ENCODE measurements around the gene SLC44A5.
"Not testable (repeated sequence)": the region's sequence is repeated elsewhere in the genome, so short reads cannot be mapped to it uniquely, and the experiment has no call there.

The SLC44A5 gene

DNA sequence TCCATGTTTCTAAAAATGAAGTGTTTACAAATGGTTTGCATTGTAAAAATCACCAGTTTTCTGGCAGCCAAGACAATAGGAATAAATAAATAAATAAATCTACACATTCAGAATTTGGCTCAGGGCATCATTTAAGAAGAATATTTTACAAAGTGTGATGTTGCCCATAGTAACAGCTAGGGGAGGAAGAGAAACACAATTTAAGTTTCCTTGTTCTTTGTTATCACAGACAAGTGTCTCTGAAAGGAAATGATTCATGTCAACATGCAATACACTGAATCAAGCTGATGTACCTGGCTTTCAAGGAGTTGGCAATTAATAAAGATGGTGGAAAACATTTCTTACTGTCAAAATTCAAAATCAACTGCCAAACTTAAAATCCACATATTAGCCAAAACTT lies 402.1 kb downstream of the SLC44A5 start:
- in situ Hi-C loops (cut with HindIII; ENCODE audit: low sequenced_read_pairs) = no loop called here
- no peak overlapping the region for H3K4me3 ChIP-seq (ENCODE audit: low read depth, low read length)
- DNase-seq (ENCODE audit: low read depth, low spot score) = no peak
- TF ChIP-seq, protein P1, sequence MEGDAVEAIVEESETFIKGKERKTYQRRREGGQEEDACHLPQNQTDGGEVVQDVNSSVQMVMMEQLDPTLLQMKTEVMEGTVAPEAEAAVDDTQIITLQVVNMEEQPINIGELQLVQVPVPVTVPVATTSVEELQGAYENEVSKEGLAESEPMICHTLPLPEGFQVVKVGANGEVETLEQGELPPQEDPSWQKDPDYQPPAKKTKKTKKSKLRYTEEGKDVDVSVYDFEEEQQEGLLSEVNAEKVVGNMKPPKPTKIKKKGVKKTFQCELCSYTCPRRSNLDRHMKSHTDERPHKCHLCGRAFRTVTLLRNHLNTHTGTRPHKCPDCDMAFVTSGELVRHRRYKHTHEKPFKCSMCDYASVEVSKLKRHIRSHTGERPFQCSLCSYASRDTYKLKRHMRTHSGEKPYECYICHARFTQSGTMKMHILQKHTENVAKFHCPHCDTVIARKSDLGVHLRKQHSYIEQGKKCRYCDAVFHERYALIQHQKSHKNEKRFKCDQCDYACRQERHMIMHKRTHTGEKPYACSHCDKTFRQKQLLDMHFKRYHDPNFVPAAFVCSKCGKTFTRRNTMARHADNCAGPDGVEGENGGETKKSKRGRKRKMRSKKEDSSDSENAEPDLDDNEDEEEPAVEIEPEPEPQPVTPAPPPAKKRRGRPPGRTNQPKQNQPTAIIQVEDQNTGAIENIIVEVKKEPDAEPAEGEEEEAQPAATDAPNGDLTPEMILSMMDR (IDR thresholded peaks at IDR 0.05; ENCODE audit: low read depth, low read length) = no peak

DNA sequence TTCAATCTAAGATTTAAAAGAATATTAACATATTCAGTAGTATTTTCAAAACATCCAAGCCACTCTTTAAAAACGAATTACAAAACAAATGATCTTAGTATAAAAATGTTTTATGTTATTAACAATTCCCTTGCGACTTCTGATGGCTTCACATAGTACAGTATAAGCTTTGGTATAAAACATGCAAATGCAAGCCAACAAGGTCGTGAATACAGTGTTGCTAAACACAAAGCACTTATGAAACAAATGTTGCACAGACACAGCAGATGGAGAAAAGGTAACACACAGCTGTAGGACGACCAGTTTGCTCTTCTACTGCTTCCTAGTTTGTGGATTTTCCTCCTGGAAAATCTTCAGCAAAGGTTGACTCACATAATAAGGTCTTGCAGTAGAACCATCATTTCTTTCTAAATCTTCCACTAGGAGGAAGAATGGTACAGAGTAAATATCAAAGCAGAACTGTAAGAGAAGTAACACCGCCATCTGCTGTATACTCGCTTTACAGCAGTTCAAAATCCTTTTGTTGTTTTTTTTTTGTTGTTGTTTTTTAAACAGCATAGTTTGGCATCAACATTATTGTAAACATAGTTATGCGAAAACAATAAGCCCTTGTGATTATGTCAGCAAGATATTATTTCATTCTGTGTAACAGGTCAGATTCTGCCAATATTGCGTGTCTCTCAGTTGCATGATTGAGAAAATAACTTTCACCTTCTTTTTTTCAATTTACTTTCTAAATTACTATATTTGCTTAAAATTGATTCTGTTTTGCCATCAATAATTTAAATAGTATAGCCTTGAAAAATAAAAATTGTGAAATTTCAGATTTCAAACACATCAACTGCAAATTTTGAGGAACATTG lies 407.3 kb downstream of the SLC44A5 start:
- H3K4me3 ChIP-seq (ENCODE audit: low read depth, low read length) = no peak overlapping the region
- DNase-seq (ENCODE audit: low read depth, low spot score) = peak; percentile 52
- TF ChIP-seq, protein P1 (IDR thresholded peaks at IDR 0.05; ENCODE audit: low read depth, low read length) = peak; percentile 76
- in situ Hi-C loops (cut with HindIII; ENCODE audit: low sequenced_read_pairs) = no loop called here

DNA sequence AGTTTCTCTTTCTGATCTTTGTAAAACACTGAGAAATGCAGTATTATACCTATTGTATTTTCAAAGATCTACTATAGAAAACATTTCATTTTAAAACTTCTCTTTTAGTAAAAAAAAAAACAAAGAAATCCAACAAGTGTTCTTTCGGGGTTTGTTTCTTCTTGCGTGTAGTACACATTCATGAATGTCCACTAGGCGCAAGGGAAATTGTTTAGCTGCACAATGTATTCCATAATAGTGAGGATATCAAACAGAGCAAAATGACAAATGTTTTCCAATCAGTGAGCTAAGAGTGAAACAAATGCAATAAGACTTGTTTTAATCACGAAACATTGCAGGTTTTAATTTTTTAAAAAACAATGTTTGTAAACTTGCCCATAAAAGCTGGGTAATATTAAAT lies 408.2 kb downstream of the SLC44A5 start:
- no peak for DNase-seq (ENCODE audit: low read depth, low spot score)
- TF ChIP-seq, protein P1 (IDR thresholded peaks at IDR 0.05; ENCODE audit: low read depth, low read length) = no peak
- H3K4me3 ChIP-seq (ENCODE audit: low read depth, low read length) = no peak overlapping the region
- in situ Hi-C loops (cut with HindIII; ENCODE audit: low sequenced_read_pairs) = no loop called here

DNA sequence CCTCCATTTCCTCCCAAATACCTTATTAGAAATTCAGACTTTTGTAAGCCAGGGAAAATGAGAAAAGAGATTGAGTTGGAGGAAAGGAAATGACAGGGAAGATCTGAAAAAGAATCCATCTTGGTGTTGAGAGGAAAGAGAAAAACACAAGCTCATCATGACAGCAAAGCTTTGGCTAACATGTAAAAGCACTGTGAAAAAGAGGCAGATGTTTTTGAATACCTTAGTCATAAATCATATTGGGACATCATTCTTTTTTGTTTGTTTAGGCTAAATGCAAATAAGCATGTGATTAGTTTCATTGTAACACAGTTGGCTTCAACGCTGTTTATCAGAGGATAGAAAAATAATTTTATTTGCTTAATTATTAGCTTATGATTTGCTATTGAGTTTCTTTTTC lies 412.2 kb downstream of the SLC44A5 start:
- in situ Hi-C loops (cut with HindIII; ENCODE audit: low sequenced_read_pairs) = loop anchor here (25.0 kb wide), 1 partner anchor 411 kb away; no protein-coding TSS in a partner anchor
- no peak for DNase-seq (ENCODE audit: low read depth, low spot score)
- no peak overlapping the region for H3K4me3 ChIP-seq (ENCODE audit: low read depth, low read length)
- TF ChIP-seq, protein P1 (IDR thresholded peaks at IDR 0.05; ENCODE audit: low read depth, low read length) = no peak

DNA sequence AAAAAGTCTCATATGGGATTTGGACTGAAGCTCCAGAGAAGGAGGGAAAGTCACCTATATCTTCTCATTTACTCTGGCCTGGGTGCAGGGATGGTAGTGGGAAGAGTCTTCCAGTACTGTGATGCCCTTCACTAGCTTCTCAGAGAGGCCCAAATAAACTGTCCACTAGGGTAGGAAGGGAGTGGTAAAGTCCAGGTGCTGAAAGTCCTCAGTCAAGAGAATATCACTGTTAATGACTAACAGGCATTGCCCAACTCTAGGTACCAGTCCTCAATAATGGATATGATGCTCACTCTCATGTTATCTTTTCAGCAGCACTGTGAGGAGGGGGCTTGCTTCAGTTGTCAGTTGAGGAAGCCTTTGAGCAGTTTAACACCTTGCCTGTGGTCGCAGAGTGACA lies 412.8 kb downstream of the SLC44A5 start:
- in situ Hi-C loops (cut with HindIII; ENCODE audit: low sequenced_read_pairs) = loop anchor here (25.0 kb wide), 1 partner anchor 411 kb away; no protein-coding TSS in a partner anchor
- TF ChIP-seq, protein P1 (IDR thresholded peaks at IDR 0.05; ENCODE audit: low read depth, low read length) = no peak
- H3K4me3 ChIP-seq (ENCODE audit: low read depth, low read length) = no peak overlapping the region
- DNase-seq (ENCODE audit: low read depth, low spot score) = no peak

DNA sequence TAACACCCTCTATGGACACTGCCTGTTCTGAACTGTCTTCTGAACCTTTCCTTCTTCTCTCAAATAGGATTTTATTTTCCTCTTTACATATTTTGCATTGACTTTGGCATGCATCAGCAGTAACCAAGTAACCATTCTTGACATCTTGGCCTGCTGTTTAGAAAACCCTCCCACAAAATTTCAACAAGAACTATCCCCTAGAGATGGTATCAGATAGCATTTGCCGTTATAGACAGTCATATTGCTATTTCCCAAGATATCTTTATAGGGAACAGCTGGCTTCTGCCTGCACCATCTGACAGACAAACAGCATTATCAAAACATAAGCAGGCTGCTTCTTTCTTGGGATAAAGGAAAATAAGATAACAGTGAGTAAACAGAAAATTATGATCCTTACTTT lies 422.0 kb downstream of the SLC44A5 start:
- no peak for DNase-seq (ENCODE audit: low read depth, low spot score)
- in situ Hi-C loops (cut with HindIII; ENCODE audit: low sequenced_read_pairs) = loop anchor here (25.0 kb wide), 1 partner anchor 402 kb away; no protein-coding TSS in a partner anchor
- TF ChIP-seq, protein P1 (IDR thresholded peaks at IDR 0.05; ENCODE audit: low read depth, low read length) = no peak
- no peak overlapping the region for H3K4me3 ChIP-seq (ENCODE audit: low read depth, low read length)

DNA sequence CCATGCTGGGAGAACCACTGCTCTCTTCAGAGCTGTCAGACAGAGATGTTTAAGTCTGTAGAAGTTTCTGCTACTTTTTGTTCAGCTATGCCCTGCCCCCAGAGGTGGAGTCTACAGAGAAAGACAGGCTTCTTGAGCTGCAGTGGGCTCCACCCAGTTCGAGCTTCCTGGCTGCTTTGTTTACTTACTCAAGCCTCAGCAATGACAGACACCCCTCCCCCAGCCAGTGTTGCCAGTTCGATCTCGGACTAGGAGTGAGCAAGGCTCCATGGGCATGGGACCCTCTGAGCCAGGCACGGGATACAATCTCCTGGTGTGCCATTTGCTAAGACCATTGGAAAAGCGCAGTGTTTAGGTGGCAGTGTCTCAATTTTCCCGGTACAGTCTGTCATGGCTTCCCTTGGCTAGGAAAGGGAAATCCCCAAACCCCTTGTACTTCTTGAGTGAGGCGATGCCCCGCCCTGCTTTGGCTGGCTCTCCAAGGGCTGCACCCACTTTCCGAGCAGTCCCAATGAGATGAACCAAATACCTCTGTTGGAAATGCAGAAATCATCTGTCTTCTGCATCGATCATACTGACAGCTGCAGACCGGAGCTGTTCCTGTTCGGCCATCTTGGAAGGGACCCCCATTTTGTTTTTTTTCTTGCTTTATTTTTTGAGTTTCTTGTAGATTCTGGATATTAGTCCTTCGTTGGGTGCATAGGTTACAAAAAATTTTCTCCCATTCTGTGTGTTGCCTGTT lies 429.5 kb downstream of the SLC44A5 start:
- DNase-seq (ENCODE audit: low read depth, low spot score); H3K4me3 ChIP-seq (ENCODE audit: low read depth, low read length): not testable (repeated sequence)
- in situ Hi-C loops (cut with HindIII; ENCODE audit: low sequenced_read_pairs) = loop anchor here (25.0 kb wide), 1 partner anchor 394 kb away; no protein-coding TSS in a partner anchor

Measured in astrocyte of the spinal cord (primary cell).